ENCODE data around the gene LRRC47.
A peak's percentile ranks its signal among the peaks of the same experiment; 100 is the strongest.

Gene LRRC47

DNA sequence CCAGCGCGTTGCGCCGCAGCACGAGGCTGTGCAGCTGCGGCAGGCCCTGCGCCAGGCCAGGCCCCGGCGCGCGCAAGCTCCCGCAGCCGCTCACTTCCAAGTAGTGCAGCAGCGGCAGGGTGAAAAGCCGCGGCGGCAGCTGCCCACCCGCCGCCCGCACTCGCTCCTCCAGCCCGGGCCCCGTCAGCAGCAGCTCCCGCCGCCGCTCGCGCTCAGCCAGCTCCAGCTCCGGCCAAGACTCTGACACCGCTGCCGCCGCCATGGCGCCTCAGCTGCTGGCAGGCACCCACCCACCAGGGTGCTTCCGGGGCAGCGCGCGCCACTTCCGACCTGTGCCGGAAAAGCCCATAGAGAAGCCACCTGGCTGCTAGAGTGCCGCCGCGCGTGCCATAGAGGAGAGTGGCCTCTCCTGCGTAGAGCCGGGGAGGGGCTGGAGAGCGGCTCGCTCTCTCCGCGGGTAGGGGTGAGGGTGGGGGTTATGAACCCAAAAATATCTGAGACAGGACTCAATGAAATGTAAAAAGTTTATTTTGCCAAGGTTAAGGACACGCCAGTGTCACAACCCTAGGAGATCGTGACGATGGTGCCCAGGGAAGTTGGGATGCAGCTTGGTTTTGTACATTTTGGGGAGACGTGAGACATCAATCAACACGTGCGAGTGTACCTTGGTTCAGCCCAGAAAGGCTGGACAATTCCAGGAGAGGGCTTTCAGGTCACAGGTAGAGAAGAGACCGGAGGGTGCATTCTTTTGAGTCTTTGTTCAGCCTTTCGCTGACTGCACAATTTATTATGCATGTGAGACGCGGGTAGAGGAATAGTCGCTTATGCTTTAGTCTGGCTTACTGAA, at the start of gene LRRC47:
Gene LRRC47, minus strand, starts transcription at position 284 of the 847 bp plus-strand sequence. Its CDS starts 22 bp downstream, at position 262.
- peak; percentile 98 for DNase-seq (ENCODE audit: low spot score)

GRCh38 chr1:3842912-3843311, 46.6 kb upstream of the LRRC47 start:
- DNase-seq (ENCODE audit: low spot score): no peak

DNA sequence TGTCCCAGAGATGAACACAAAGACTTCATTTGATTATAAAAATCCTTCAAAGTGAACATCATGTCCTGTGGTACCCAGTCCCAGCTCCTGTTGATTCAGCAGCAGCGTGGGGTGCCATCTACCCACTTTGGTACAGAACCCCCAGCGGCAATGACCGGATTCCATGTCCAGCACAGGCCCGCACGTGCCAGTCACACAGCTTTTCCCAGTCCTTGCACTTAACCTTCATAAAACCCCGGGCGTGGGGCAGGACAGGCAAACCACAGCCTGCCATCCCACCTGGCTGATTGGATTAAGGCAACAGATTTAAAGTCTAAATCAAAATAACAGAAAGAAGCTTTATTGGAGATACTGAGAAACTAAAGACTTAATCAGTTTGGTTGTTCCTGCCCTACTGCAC, 45.2 kb upstream of the LRRC47 start:
- no peak for DNase-seq (ENCODE audit: low spot score)

DNA sequence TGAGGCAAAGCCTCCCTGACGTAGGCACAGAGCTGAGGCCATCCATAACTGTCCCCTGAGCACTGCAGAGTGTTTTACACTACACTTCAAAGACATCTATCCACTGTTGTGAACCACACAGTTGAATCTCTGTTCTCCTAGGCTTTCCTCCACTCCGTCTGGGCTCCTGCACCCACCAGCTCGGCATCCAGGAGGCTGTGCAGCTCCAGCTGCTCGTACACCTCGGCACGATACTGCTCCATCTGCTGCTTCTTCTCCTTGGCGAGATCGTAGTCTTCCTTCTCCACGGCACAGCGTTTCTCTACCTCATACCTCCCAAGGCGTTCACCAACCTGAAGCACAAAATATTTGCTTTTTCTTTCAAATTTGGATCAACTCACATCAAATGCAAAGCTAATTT, 42.5 kb upstream of the LRRC47 start:
- DNase-seq (ENCODE audit: low spot score): no peak

DNA sequence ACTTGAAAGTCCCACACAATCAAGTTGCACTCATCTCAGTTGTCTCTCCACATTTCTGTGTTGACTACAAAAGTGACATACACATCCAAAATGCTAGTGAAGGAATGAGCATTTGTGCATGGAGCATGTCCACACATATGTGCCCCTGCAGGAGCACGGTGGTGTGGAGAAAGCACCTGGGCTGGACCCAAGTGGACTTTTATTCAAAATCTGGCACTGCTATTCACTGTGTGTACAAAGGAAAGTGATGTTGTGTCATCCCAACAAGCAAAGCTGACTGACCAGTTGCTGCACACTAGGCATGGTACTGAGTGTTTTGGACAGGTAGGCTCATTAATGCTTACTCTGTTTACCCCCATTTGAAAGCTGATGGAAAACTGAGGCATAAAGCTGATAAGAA, 41.4 kb upstream of the LRRC47 start:
- DNase-seq (ENCODE audit: low spot score): no peak

DNA sequence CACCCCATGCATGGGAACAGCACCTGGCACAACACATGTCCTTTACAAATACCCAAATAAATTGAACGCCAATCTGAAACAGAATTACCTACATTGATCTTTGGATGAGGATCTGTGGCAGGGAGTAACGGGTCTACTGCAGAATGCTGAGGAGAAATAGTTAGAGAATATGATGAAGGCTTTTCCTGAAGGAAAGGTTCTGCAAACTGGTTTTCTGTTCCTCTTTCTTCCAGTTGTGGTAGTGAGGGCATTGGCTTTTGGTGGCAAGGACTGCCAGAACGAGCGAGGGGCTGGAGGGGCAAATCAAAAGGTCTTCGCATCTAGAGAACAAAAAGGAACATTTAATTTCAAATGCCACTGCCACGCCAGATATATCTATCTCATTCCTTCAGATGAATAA, 40.9 kb upstream of the LRRC47 start:
- DNase-seq (ENCODE audit: low spot score): no peak

GRCh38 chr1:3836421-3836820, 40.1 kb upstream of the LRRC47 start:
- no peak for DNase-seq (ENCODE audit: low spot score)

GRCh38 chr1:3834701-3835100, 38.4 kb upstream of the LRRC47 start:
- DNase-seq (ENCODE audit: low spot score): no peak

DNA sequence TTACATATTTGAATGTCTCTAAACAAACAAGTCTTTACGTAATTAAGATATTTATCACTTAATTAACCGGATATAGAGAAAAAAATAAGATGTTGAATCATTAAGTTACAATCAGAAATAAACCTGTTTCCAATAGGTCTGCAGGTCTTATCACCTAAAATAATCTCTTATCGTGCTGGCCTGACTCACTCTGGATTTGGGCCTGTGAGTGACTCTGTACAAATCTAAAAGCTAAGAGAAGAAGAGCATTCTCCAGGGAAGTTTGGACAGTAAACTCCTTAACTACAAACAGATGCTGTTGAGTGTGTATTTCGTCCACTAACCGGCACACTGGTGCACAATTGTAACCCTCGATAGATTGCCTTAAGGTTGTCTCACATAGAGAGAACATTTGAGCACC, 35.4 kb upstream of the LRRC47 start:
- no peak for DNase-seq (ENCODE audit: low spot score)

DNA sequence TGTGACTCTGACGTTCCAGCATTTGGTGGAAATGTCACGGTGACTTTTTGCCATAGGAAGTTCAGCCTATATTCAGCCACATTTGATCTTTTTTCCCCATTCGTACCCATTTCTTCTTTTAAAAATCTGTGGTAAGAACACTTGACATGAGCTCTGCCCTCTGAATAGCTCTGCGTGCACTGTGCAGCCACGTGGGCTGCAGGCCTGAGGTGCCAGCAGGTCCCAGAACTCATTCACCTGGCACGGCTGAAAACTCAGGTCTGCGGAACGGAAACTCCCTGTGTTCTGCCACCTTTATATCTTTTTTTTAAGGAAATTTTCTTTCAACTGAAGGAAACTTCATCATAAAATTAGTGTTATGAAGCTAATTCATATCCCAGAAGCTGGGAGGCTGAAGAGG, 32.1 kb upstream of the LRRC47 start:
- no peak for DNase-seq (ENCODE audit: low spot score)

- no peak for DNase-seq (ENCODE audit: low spot score)
These were observed 31.6 kb upstream of the LRRC47 start for GRCh38 chr1:3827813-3828307.

- no peak for DNase-seq (ENCODE audit: low spot score)
These were observed 29.1 kb upstream of the LRRC47 start for GRCh38 chr1:3825356-3825755.

DNA sequence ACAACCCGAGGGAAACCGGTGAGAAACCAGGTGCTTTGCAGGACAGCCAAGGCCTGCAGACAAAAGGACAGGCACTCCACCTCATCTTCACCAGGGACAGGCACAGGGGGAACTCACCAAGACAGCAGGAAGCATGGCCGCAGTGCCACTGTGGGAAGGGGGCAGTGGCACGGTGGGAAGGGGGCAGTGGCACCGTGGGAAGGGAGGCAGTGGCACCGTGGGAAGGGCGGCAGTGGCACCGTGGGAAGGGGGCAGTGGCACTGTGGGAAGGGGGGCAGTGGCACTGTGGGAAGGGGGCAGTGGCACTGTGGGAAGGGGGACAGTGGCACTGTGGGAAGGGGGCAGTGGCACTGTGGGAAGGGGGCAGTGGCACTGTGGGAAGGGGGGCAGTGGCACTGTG, 28.4 kb upstream of the LRRC47 start:
- no peak for DNase-seq (ENCODE audit: low spot score)

DNA sequence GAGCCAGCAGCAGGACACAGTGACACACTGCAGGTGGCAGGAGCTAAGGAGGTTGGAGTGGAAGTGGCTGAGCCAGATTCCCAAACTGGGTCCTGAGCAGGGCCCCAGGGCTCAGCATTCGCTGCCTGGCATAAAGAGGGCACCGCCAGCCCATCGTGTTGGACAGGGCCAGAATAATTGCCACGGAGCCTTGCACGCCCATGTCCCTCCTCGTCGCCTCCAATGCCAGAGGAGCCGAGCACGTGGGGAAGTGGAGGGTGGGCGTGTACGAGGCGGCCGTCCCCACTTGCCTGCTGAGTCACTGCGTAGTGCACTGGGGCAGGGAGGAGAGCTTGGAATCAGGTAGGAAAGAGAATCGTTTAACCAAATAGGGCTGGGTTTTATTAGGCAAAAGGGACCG, 26.1 kb upstream of the LRRC47 start:
- no peak for DNase-seq (ENCODE audit: low spot score)

GRCh38 chr1:3821908-3822307, 25.6 kb upstream of the LRRC47 start:
- no peak for DNase-seq (ENCODE audit: low spot score)

- DNase-seq (ENCODE audit: low spot score): no peak
These were observed 25.1 kb upstream of the LRRC47 start for GRCh38 chr1:3821447-3821846.

- DNase-seq (ENCODE audit: low spot score): no peak
These were observed 24.7 kb upstream of the LRRC47 start for GRCh38 chr1:3821004-3821403.

DNA sequence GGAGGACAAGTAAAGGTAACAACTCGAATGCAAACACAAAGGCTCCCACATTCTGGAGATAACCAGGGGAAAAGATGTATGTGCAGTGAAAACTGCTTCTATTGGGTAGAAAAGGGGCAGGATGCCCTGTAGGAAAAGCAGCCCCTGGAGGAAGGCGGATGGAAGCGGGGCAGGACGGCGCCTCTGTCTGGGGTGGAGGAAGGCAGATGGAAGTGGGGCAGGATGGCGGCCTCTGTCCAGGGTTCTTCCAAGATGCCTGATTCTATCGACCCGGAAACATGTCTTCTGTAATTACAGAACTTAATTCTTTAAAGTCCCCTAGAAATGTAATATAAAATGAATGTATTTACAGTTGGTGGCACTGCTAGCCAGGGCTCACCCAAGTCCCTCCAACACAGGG, 24.0 kb upstream of the LRRC47 start:
- no peak for DNase-seq (ENCODE audit: low spot score)

GRCh38 chr1:3819771-3820200, 23.5 kb upstream of the LRRC47 start:
- no peak for DNase-seq (ENCODE audit: low spot score)

- DNase-seq (ENCODE audit: low spot score): no peak
These were observed 21.7 kb upstream of the LRRC47 start for GRCh38 chr1:3817821-3818597.

DNA sequence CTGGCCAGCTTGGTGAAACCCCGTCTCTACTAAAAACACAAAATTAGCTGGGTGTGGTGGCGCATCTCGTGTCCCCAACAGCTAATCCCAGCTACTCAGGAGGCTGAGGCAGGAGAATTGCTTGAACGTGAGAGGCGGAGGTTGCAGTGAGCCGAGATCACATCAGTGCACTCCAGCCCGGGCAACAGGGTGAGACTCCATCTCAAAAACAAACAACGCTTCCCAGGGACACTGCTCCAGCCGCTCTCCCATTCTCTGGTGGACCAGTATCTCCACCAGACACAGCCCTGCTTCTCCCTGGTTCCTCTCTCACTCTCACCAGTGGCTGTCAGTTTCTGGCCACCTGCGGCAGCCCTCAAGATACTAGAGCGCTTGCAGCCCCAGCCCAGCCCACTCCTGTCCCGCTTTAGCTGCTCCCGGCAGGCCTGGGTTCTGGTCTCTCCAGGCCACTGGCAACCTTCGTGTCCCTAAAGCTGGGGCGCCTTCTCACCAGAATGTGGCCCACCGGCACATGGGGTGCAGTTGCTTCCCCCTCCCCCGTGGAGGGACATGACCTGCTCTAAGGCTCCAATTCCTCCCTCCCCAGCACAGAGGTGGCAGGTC, 20.9 kb upstream of the LRRC47 start:
- no peak for DNase-seq (ENCODE audit: low spot score)

GRCh38 chr1:3816331-3817137, 20.2 kb upstream of the LRRC47 start:
- no peak for DNase-seq (ENCODE audit: low spot score)

Measured in hepatic stellate cell (primary cell).